ENCODE results near the gene HLA-DPA1. TPM values are rescaled to one million over a fixed set of nuclear protein-coding genes. Genes with fewer than 3 reads are reported as not detected.
A peak's percentile ranks its signal among the peaks of the same experiment; 100 is the strongest.

HLA-DPA1 gene
- total RNA-seq, 1 experiment from 2014 or later: 4.9 TPM

- H3K36me3 ChIP-seq (replicated peaks; ENCODE audit: control insufficient read depth, insufficient read depth, low read length): no peaks in the 10 kb centered on the region
- no peak for DNase-seq
- H3K27me3 ChIP-seq (ENCODE audit: control insufficient read depth, insufficient read depth, low read length): peaks cover 2% of the 10 kb centered on the region; the same call in 1 of the 2 replicates
- H3K4me3 ChIP-seq (ENCODE audit: insufficient read depth, low read depth, low read length): no peak overlapping the region
Measured at GRCh38 chr6:33029328-33030184, 43.9 kb downstream of the HLA-DPA1 start.

DNA sequence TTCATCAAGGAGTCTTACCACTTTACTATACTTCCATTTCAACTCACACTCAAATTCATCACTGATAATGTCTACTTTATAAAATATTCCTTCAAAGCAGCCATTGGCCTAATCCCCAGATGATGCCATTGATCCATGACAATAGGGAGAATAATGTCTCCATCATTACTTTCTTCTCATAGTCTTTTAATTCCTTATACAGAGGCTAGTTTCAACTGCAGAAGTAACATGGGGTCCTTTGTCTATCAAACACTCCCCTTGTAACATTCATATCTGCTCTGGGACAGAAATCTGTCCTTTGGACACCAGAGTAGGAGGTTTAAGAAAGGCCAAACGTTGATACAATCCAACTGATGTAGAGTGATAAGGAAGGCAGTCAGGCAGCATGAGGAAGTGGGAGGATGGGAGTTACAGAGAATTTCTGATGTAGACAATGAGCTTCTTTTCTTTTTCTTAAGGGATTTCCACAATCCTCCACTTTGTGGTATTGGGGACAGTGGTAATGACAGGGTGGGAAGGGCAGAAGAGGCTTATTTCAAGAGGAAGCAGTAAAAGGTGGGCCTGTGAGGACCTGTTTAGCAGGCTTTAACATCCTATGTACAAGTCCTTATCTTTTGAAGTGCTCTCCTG lies 45.1 kb downstream of the HLA-DPA1 start:
- peaks cover 2% of the 10 kb centered on the region; the same call in 1 of the 2 replicates for H3K27me3 ChIP-seq (ENCODE audit: control insufficient read depth, insufficient read depth, low read length)
- H3K4me3 ChIP-seq (ENCODE audit: insufficient read depth, low read depth, low read length): no peak overlapping the region

DNA sequence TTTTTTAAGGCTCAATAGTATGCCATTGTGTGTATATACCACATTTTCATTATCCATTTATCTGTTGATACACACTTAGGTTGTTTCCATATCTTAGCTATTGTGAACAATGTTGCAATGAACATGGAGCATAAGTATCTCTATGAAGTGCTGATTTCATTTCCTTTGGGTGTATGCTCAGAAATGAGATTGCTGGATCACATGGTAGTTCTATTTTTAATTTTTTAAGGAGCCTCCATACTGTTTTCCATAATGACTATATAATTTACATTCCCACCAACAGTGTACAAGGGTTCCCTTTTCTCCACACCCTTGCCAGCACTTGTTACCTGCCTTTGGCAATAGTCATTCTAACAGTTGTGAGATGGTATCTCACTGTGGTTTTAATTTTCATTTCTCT lies 48.9 kb downstream of the HLA-DPA1 start:
- no peaks in the 10 kb centered on the region for H3K27me3 ChIP-seq (ENCODE audit: control insufficient read depth, insufficient read depth, low read length)
- H3K36me3 ChIP-seq (replicated peaks; ENCODE audit: control insufficient read depth, insufficient read depth, low read length): no peaks in the 10 kb centered on the region
- no peak overlapping the region for H3K4me3 ChIP-seq (ENCODE audit: insufficient read depth, low read depth, low read length)
- no peak for DNase-seq

More for the DNA sequence above, 45.1 kb downstream of the HLA-DPA1 start:
- DNase-seq: no peak
- H3K36me3 ChIP-seq (replicated peaks; ENCODE audit: control insufficient read depth, insufficient read depth, low read length): no peaks in the 10 kb centered on the region

GRCh38 chr6:33023536-33023935 lies 49.9 kb downstream of the HLA-DPA1 start:
- no peak for DNase-seq
- Histone ChIP-seq H3K36me3 (replicated peaks; ENCODE audit: control insufficient read depth, insufficient read depth, low read length) (no peaks in the 10 kb centered on the region), H3K27me3 (ENCODE audit: control insufficient read depth, insufficient read depth, low read length) (no peaks in the 10 kb centered on the region), H3K4me3 (ENCODE audit: insufficient read depth, low read depth, low read length) (no peak overlapping the region)

GRCh38 chr6:33021917-33022316 lies 51.5 kb downstream of the HLA-DPA1 start:
- Histone ChIP-seq H3K27me3 (ENCODE audit: control insufficient read depth, insufficient read depth, low read length) (no peaks in the 10 kb centered on the region; the same call in 1 of the 2 replicates), H3K4me3 (ENCODE audit: insufficient read depth, low read depth, low read length) (no peak overlapping the region), H3K36me3 (replicated peaks; ENCODE audit: control insufficient read depth, insufficient read depth, low read length) (no peaks in the 10 kb centered on the region)
- no peak for DNase-seq

DNA sequence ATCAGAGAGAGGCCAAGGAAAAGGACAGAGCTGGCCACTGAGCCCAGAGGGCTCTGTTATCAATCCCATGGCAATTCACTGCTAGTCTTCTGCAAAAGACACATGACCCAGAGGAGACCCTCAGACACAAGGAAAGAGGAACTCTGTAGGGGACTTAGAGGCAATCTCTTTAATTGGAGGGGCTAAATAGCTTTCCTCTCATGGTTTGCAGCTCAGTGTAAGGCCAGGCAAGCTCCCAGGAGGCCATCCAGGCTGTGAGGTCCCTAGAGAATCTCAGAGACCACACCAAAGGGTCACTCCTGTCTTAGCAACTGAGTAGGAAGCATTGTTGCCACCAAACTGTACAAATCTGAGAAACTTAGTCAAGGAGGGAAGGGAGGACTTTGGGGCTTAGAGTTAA lies 54.1 kb downstream of the HLA-DPA1 start:
- no peaks in the 10 kb centered on the region; the same call in 1 of the 2 replicates for H3K27me3 ChIP-seq (ENCODE audit: control insufficient read depth, insufficient read depth, low read length)
- no peak for DNase-seq
- no peak overlapping the region for H3K4me3 ChIP-seq (ENCODE audit: insufficient read depth, low read depth, low read length)
- no peaks in the 10 kb centered on the region for H3K36me3 ChIP-seq (replicated peaks; ENCODE audit: control insufficient read depth, insufficient read depth, low read length)

GRCh38 chr6:33018904-33019303 lies 54.5 kb downstream of the HLA-DPA1 start:
- Histone ChIP-seq H3K4me3 (ENCODE audit: insufficient read depth, low read depth, low read length) (no peak overlapping the region), H3K36me3 (replicated peaks; ENCODE audit: control insufficient read depth, insufficient read depth, low read length) (no peaks in the 10 kb centered on the region), H3K27me3 (ENCODE audit: control insufficient read depth, insufficient read depth, low read length) (no peaks in the 10 kb centered on the region; the same call in 1 of the 2 replicates)
- no peak for DNase-seq

DNA sequence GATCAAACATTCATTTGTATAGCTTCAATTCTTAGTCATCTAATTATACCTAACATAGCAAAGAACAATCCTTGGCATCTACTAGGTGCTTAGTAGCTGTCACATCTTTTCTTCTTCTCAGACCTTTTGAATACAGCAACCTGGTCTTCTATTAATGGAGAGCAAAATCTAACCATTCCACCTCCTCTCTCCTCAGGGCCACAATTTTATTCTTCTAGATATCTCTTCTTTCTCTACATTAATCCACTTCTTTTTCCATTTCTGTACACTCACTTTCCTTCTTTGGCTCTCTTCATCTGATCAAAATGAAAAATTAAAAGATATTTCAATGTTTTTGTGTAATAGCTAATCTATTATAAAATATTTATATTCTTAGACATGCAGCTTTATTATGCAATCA lies 55.0 kb downstream of the HLA-DPA1 start:
- Histone ChIP-seq H3K27me3 (ENCODE audit: control insufficient read depth, insufficient read depth, low read length) (no peaks in the 10 kb centered on the region; the same call in 1 of the 2 replicates), H3K4me3 (ENCODE audit: insufficient read depth, low read depth, low read length) (no peak overlapping the region), H3K36me3 (replicated peaks; ENCODE audit: control insufficient read depth, insufficient read depth, low read length) (no peaks in the 10 kb centered on the region)
- DNase-seq: no peak

GRCh38 chr6:33017694-33018353 lies 55.6 kb downstream of the HLA-DPA1 start:
- no peaks in the 10 kb centered on the region for H3K36me3 ChIP-seq (replicated peaks; ENCODE audit: control insufficient read depth, insufficient read depth, low read length)
- H3K27me3 ChIP-seq (ENCODE audit: control insufficient read depth, insufficient read depth, low read length): no peaks in the 10 kb centered on the region; the same call in 1 of the 2 replicates
- DNase-seq: no peak

GRCh38 chr6:33017018-33017417 lies 56.4 kb downstream of the HLA-DPA1 start:
- Histone ChIP-seq H3K27me3 (ENCODE audit: control insufficient read depth, insufficient read depth, low read length) (no peaks in the 10 kb centered on the region; the same call in 1 of the 2 replicates), H3K36me3 (replicated peaks; ENCODE audit: control insufficient read depth, insufficient read depth, low read length) (no peaks in the 10 kb centered on the region), H3K4me3 (ENCODE audit: insufficient read depth, low read depth, low read length) (no peak overlapping the region)
- no peak for DNase-seq

More at GRCh38 chr6:33017694-33018353, 55.6 kb downstream of the HLA-DPA1 start:
- no peak overlapping the region for H3K4me3 ChIP-seq (ENCODE audit: insufficient read depth, low read depth, low read length)

GRCh38 chr6:33015798-33016197 lies 57.7 kb downstream of the HLA-DPA1 start:
- Histone ChIP-seq H3K4me3 (ENCODE audit: insufficient read depth, low read depth, low read length) (no peak overlapping the region), H3K36me3 (replicated peaks; ENCODE audit: control insufficient read depth, insufficient read depth, low read length) (no peaks in the 10 kb centered on the region), H3K27me3 (ENCODE audit: control insufficient read depth, insufficient read depth, low read length) (no peaks in the 10 kb centered on the region; the same call in 1 of the 2 replicates)
- DNase-seq: no peak

- peak; percentile 76 for DNase-seq
- Histone ChIP-seq H3K36me3 (replicated peaks; ENCODE audit: control insufficient read depth, insufficient read depth, low read length) (no peaks in the 10 kb centered on the region), H3K4me3 (ENCODE audit: insufficient read depth, low read depth, low read length) (no peak overlapping the region), H3K27me3 (ENCODE audit: control insufficient read depth, insufficient read depth, low read length) (no peaks in the 10 kb centered on the region; the same call in 1 of the 2 replicates)
Measured at GRCh38 chr6:33014841-33015634, 58.4 kb downstream of the HLA-DPA1 start.

Data from H7 (cell line).